ENCODE results near the gene ABHD8.

ABHD8 gene

GRCh38 chr19:17330262-17331044 is 27.2 kb upstream of the ABHD8 start:
- H3K4me1 ChIP-seq, result no peaks in the 10 kb centered on the region; the same call in 1 of the 2 replicates
- no peaks in the 10 kb centered on the region for H3K27me3 ChIP-seq
- H3K9me3 ChIP-seq, result no peaks in the 10 kb centered on the region
- H3K36me3 ChIP-seq, result no peaks in the 10 kb centered on the region
- DNase-seq, result no peak
- TF ChIP-seq, protein P1, sequence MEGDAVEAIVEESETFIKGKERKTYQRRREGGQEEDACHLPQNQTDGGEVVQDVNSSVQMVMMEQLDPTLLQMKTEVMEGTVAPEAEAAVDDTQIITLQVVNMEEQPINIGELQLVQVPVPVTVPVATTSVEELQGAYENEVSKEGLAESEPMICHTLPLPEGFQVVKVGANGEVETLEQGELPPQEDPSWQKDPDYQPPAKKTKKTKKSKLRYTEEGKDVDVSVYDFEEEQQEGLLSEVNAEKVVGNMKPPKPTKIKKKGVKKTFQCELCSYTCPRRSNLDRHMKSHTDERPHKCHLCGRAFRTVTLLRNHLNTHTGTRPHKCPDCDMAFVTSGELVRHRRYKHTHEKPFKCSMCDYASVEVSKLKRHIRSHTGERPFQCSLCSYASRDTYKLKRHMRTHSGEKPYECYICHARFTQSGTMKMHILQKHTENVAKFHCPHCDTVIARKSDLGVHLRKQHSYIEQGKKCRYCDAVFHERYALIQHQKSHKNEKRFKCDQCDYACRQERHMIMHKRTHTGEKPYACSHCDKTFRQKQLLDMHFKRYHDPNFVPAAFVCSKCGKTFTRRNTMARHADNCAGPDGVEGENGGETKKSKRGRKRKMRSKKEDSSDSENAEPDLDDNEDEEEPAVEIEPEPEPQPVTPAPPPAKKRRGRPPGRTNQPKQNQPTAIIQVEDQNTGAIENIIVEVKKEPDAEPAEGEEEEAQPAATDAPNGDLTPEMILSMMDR (IDR thresholded peaks at IDR 0.05; ENCODE audit: low read depth, low read length), result no peak
- no peak overlapping the region for H3K4me3 ChIP-seq (ENCODE audit: low read depth, low read length)

- no peaks in the 10 kb centered on the region for H3K36me3 ChIP-seq
- TF ChIP-seq, protein P1 (IDR thresholded peaks at IDR 0.05; ENCODE audit: low read depth, low read length), result no peak
- H3K9me3 ChIP-seq, result no peaks in the 10 kb centered on the region
- no peak for DNase-seq
- H3K27me3 ChIP-seq, result no peaks in the 10 kb centered on the region
- H3K4me1 ChIP-seq, result no peaks in the 10 kb centered on the region; the same call in 1 of the 2 replicates
- no peak overlapping the region for H3K4me3 ChIP-seq (ENCODE audit: low read depth, low read length)
Observed at GRCh38 chr19:17329366-17330261, 26.4 kb upstream of the ABHD8 start.

- TF ChIP-seq, protein P1 (IDR thresholded peaks at IDR 0.05; ENCODE audit: low read depth, low read length), result no peak
- Histone ChIP-seq H3K9me3 (no peaks in the 10 kb centered on the region), H3K27me3 (no peaks in the 10 kb centered on the region), H3K4me1 (no peaks in the 10 kb centered on the region; the same call in 1 of the 2 replicates), H3K4me3 (ENCODE audit: low read depth, low read length) (no peak overlapping the region), H3K36me3 (no peaks in the 10 kb centered on the region)
- no peak for DNase-seq
Observed at GRCh38 chr19:17328517-17329365, 25.5 kb upstream of the ABHD8 start.

DNA sequence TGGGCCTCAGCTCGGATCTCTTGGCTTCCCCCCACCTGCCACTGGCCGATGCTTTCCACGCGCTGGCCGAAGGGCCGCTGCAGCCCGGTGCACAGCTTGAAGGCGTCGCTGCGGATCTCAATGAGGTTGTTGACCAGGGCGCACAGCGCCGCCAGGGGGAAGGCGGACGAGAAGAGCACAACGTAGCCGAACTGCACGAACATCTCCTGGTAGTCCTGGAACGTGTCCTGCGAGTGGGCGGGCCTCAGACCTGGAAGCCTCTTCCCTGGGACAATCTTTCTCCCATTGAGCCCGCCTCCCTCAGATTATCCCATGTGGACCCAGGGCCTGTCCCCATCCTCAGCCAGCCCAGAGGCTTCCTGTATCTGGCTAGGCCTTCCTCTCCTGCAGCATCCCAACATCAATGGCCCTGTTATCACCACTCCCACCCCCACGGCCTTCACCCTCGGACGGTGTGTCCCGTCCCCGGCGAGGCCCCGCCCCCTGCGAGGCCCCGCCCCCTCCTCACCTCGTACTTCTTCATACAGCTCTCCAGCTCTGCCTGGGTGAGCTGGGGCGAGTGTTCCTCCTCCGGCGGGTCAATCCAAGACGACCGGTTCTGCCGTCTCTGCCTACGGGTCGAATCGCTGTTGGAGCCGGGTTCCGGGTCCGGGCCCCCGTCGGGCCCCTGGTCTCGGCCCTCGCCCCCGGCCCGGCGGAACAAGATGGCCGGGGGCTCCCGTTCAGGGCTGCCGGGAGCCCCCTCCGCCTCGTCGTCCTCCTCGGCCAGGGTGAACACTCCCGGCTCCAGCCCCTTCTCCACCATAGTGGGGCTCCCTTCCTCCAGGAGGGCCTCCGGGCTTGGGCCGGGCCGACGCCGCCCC is 24.7 kb upstream of the ABHD8 start:
- Histone ChIP-seq H3K4me3 (ENCODE audit: low read depth, low read length) (no peak overlapping the region), H3K36me3 (no peaks in the 10 kb centered on the region), H3K27me3 (no peaks in the 10 kb centered on the region), H3K9me3 (no peaks in the 10 kb centered on the region), H3K4me1 (no peaks in the 10 kb centered on the region; the same call in 1 of the 2 replicates)
- DNase-seq, result no peak
- TF ChIP-seq, protein P1 (IDR thresholded peaks at IDR 0.05; ENCODE audit: low read depth, low read length), result no peak

DNA sequence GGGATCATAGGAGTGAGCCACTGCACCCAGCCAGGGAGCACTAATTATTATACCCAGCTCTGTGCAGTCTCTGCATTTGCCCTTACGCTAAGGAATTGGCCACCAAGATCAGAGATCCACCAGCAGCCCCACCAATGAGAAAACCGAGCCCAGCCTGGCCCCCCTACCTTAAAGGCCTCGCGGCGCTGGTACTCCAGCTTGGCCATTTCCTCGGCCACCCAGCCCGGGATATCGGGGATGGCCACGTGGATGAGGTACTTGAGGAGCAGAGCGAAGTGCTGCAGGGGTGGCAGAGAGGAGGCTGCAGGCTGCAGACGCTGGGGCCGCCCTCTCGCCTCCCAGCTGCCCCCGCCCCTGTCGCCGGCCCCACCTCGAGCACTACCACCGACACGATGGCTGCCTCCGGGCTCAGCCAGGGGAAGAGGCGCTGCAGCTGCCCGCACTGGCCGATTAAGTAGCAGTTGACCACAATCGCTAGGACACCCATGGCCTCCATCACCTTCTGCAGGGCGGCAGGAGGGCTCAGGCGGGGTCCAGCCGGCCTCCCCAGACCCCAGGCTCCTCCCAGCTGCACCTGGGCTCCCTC is 23.9 kb upstream of the ABHD8 start:
- Histone ChIP-seq H3K27me3 (no peaks in the 10 kb centered on the region), H3K36me3 (no peaks in the 10 kb centered on the region), H3K4me3 (ENCODE audit: low read depth, low read length) (no peak overlapping the region), H3K4me1 (no peaks in the 10 kb centered on the region; the same call in 1 of the 2 replicates), H3K9me3 (no peaks in the 10 kb centered on the region)
- no peak for DNase-seq
- TF ChIP-seq, protein P1 (IDR thresholded peaks at IDR 0.05; ENCODE audit: low read depth, low read length), result no peak
